DMS153 treated with DMSO at 0.1 percent for 48 hours (cell line): ENCODE measurements around the gene NECAB3.
"Not testable (repeated sequence)": the region's sequence is repeated elsewhere in the genome, so short reads cannot be mapped to it uniquely, and the experiment has no call there.

Source experiments
- DNase-seq: peaks from one replicate; lab custom pipeline; 2025; ENCODE audit not compliant: unreplicated experiment; lab: John Stamatoyannopoulos, UW

NECAB3 gene

DNA sequence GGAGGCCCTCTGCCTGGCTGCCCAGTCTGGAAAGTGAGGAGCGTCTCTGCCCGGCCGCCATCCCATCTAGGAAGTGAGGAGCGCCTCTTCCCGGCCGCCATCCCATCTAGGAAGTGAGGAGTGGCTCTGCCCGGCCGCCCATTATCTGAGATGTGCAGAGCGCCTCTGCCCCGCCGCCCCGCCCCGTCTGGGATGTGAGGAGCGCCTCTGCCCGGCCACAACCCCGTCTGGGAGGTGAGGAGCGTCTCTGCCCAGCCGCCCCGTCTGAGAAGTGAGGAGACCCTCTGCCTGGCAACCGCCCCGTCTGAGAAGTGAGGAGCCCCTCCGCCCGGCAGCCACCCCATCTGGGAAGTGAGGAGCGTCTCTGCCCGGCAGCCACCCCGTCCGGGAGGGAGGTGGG, 24.7 kb upstream of the NECAB3 start:
- DNase-seq: not testable (repeated sequence)

- DNase-seq: no peak
Observed at GRCh38 chr20:33697129-33697528, 22.9 kb upstream of the NECAB3 start.

DNA sequence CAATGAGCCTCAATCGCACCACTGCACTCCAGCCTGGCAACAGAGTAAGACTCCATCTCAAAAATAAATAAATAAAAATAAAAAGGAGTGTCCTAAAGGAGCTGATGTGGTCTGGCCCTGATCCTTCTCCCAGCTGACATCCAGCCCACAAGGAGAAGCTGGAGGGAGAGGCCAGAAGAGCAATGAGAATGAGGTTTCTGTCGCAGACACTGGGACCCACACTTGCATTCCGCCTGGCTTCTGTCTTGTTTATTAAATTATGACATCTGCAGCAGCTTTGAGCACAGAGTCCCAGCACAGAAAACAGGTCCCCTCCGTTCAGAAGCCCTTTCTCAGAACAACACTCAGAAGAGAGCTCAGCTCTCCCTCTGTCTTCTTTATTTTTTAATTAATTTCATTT, 22.2 kb upstream of the NECAB3 start:
- DNase-seq: no peak

DNA sequence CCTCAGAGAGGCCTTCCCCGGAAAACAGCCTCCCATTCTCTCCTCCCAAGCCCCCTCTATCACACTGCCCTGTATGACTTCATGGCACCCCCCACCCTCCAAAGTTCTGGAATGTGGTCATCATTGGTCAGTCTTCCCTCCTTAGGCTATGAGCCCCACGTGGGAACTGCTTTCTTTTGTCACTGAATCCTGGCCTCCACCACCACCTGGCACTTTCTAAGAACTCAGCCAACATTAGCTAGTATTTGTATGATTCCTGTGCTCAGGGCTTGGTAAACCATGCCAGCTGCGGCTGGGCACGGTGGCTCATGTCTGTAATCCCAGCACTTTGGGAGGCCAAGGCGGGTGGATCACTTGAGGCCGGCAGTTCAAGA, 20.4 kb upstream of the NECAB3 start:
- DNase-seq: no peak

- DNase-seq: no peak
Observed at GRCh38 chr20:33693741-33694638, 19.8 kb upstream of the NECAB3 start.

DNA sequence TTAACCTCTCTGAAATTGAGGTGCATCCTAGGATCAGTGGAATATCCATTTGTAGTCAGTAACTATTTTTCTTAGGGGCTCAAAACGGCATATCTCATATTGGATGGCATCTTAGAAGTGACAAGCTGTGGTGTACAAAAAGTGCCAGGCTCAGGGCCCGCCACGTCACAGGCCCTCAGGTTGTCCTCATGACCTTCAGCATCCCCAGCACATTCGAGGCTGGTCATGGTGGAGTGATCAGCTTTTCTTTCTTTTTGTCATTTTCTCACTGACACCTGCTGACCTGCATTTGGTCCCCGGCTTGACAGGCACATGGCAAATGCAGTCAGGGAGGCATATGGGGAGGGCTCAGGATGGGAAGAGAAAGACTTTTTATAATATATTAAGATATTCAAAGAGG, 19.1 kb upstream of the NECAB3 start:
- no peak for DNase-seq

DNA sequence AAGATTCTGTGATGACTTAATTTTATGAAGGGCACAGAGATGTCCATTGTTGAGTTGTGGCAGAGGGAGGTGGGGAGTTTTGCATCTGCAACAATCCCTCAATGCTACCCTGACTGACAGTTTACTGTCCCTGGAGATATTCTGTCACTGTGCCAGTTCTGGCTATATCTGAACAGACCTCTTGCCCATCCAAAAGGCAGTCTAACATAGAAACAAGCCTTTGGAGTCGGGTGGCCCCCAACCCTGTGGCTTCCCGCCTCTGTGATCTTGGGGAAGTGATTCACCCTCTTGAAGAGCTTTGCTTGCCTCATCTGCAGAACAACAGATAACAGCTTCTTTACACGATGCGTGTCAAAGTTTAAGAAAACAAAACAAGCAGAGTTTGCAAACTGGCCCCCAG, 15.7 kb upstream of the NECAB3 start:
- no peak for DNase-seq

DNA sequence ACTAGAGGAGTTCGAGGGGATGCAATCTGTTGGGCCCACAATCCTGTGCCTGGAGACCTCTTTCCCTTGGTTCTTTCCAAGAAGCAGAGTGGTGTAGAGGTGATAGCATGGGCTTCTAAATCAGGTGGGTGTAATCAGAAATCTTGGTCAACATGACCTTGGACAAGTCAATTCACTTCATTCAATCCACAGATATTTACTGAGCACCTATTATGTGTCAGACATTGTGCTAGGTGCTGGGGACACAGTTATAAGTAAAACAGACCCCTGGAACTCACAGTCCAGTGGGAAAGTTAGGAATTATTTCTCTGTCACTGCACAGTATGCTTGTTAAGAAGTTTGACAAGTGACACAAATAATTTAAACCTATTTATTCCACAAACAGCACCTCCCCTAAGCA, 15.3 kb upstream of the NECAB3 start:
- no peak for DNase-seq

- no peak for DNase-seq
Observed at GRCh38 chr20:33688938-33689424, 14.8 kb upstream of the NECAB3 start.

- DNase-seq: no peak
Observed at GRCh38 chr20:33687993-33688937, 14.0 kb upstream of the NECAB3 start.

DNA sequence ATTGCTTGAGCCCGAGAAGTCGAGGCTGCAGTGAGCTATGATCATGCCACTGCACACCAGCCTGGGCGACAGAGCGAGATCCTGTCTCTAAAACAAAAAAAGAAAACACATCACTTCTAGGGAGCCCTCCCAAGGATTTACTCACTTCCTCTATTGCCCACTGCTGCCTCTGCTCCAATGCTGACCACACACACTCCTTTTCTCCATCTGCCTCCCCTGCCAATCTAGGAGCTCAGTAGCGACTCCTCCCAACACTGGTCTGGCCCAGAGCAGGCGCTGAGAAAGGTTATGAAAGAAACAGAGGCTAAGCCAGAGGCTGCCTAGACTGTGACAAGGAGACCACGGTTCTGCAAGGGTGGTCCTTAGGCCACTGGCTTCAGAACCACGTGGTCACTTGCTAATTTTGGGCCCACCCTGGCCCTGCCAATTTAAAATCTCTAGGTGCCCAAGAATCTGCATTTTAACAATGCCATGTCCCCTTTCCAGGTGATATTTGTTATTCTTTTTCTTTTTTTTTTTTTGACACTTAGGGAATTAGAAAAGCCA, 13.2 kb upstream of the NECAB3 start:
- DNase-seq: no peak

- no peak for DNase-seq
Observed at GRCh38 chr20:33686984-33687366, 12.7 kb upstream of the NECAB3 start.

- DNase-seq: peak; percentile 85
Observed at GRCh38 chr20:33686100-33686983, 12.1 kb upstream of the NECAB3 start, which contains the start of gene E2F1. Gene E2F1 (minus strand): TSS chr20:33686385. CDS start chr20:33686264, 121 bp downstream.

GRCh38 chr20:33685328-33686099, 11.3 kb upstream of the NECAB3 start:
- DNase-seq: peak; percentile 26

DNA sequence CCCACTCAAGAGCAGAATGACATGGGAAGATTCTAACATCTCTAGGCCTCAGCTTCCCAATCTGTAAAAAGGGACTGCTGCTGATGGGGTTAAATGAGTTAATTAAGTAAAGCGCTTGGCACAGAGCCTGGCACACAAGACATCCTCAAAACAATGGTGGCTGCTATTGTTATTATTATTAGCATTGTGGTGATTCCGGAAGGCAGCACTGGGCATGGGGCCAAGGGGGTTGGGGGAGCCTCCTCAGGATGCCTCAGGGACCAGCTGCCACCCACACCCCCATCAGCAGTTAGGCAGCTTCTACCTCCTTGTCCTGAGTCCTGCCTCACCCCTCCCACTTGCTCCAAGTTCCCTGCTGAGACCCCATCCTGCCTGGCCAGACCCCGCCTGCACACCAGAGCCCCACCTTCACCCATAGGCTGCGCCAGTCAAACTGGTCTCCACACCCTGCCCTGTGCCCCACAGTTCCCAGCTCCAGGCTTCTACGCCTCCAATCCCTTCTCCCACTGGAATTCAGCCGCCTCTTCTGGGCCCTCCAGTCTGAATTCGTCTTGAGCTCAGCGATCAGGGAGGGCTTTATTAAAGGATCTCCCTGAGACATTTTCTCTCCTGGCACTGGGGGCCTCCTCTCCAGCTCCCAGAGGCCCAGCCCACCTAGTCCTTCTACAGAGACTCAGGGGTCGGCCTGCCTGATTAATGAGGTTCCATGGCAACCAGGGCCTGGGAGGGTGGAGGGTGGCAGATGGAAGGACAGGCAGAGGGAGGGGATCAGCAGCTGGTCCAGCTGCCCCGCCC, 10.5 kb upstream of the NECAB3 start:
- DNase-seq: peak; percentile 40

GRCh38 chr20:33681728-33682353, 7.6 kb upstream of the NECAB3 start:
- no peak for DNase-seq

GRCh38 chr20:33681288-33681687, 7.1 kb upstream of the NECAB3 start:
- DNase-seq: no peak

DNA sequence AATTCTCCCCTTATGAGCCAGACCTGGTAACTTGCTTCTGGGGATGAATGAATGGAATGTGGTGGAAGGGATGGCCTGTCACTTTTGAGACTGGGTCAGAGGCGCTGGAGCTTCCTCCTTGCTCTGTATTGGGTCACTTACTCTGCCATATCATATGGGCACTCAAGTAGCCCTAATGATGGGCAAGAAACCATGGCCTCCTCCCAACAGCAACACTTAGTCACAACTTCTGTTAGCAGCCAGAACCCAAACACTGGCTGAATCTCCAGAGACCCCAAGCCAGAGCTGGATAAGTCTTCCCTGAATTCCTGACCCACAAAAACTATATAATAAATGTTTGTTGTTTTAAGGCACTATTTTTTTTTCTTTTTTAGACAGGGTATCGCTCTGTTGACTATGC, 6.5 kb upstream of the NECAB3 start:
- no peak for DNase-seq
